Panc1 (cell line): Measurements from ENCODE around the gene CTRB2.

Experiments
- CTCF ChIP-seq: fragments of 450-650 bp; IDR thresholded peaks from 2 replicates; pipeline ENCODE4 v1.5.1; 2017; ENCODE audit warnings: mild to moderate bottlenecking
- POLR2AphosphoS5 ChIP-seq: IDR thresholded peaks from 2 replicates; pipeline ENCODE4 v1.6.1; 2012; ENCODE audit warnings: mild to moderate bottlenecking, low read depth, low read length, moderate library complexity
- TCF7L2 ChIP-seq: IDR thresholded peaks from 2 replicates; pipeline ENCODE4 v1.6.1; 2011; ENCODE audit warnings: mild to moderate bottlenecking, low read depth, low read length, inconsistent platforms

- TF ChIP-seq TCF7L2 (no peak), CTCF (no peak), POLR2AphosphoS5 (no peak)
These were observed 28.8 kb upstream of the CTRB2 start for GRCh38 chr16:75235721-75236193.
